GM12872 (cell line): ENCODE results near the gene TMC5.

Experiments
- TF ChIP-seq, protein P1 (sequence below): IDR thresholded peaks from 3 replicates; pipeline ENCODE4 v1.5.1; 2011; ENCODE audit warnings: low read depth, mild to moderate bottlenecking, low read length, moderate library complexity; ENCODE audit not compliant: insufficient read depth

TMC5 gene, protein sequence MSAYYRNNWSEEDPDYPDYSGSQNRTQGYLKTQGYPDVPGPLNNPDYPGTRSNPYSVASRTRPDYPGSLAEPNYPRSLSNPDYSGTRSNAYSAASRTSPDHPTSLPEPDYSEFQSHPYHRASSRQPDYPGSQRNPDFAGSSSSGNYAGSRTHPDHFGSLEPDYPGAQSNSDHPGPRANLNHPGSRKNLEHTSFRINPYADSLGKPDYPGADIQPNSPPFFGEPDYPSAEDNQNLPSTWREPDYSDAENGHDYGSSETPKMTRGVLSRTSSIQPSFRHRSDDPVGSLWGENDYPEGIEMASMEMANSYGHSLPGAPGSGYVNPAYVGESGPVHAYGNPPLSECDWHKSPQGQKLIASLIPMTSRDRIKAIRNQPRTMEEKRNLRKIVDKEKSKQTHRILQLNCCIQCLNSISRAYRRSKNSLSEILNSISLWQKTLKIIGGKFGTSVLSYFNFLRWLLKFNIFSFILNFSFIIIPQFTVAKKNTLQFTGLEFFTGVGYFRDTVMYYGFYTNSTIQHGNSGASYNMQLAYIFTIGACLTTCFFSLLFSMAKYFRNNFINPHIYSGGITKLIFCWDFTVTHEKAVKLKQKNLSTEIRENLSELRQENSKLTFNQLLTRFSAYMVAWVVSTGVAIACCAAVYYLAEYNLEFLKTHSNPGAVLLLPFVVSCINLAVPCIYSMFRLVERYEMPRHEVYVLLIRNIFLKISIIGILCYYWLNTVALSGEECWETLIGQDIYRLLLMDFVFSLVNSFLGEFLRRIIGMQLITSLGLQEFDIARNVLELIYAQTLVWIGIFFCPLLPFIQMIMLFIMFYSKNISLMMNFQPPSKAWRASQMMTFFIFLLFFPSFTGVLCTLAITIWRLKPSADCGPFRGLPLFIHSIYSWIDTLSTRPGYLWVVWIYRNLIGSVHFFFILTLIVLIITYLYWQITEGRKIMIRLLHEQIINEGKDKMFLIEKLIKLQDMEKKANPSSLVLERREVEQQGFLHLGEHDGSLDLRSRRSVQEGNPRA

DNA sequence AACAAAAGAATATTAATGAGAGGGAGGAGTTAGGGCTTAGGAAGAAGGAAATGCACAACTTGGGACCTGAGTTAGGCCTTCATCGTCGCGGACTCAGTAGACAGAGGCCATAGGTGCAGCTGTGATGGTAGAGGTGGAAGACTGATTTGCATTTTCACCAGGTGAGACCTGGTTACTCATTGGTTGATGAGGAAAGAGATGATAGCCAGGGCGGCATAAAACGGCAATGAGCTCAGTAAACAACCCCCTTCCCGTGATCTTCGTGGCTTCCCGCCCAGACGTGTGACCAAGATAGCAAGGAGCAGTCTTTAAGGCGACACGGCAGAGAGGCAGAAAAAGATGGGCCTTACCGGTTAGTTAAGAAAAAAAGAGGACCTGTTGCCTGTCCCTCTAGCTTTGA lies at the start of gene TMC5:
Gene TMC5, plus strand, starts transcription at position 244 of the 400 bp plus-strand sequence. CDS start 22,156 bp downstream, outside the sequence.
- TF ChIP-seq, protein P1, sequence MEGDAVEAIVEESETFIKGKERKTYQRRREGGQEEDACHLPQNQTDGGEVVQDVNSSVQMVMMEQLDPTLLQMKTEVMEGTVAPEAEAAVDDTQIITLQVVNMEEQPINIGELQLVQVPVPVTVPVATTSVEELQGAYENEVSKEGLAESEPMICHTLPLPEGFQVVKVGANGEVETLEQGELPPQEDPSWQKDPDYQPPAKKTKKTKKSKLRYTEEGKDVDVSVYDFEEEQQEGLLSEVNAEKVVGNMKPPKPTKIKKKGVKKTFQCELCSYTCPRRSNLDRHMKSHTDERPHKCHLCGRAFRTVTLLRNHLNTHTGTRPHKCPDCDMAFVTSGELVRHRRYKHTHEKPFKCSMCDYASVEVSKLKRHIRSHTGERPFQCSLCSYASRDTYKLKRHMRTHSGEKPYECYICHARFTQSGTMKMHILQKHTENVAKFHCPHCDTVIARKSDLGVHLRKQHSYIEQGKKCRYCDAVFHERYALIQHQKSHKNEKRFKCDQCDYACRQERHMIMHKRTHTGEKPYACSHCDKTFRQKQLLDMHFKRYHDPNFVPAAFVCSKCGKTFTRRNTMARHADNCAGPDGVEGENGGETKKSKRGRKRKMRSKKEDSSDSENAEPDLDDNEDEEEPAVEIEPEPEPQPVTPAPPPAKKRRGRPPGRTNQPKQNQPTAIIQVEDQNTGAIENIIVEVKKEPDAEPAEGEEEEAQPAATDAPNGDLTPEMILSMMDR, result no peak

DNA sequence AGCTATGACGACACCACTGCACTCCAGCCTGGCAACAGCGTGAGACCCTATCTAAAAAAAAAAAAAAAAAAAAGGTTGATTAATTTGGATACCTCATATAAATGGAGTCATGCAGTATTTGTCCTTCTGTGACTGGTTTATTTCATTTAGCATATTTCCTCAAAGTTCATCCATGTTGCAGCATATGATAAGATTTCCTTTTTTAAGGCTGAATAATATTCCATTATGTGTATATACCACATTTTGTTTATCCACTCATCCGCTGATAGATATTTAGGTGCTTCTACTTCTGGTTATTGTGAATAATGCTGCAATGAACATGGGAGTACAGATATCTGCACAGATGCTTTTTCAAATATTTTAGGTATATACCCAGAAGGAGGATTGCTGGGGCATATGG lies 43.3 kb upstream of the TMC5 start:
- TF ChIP-seq, protein P1, result no peak

DNA sequence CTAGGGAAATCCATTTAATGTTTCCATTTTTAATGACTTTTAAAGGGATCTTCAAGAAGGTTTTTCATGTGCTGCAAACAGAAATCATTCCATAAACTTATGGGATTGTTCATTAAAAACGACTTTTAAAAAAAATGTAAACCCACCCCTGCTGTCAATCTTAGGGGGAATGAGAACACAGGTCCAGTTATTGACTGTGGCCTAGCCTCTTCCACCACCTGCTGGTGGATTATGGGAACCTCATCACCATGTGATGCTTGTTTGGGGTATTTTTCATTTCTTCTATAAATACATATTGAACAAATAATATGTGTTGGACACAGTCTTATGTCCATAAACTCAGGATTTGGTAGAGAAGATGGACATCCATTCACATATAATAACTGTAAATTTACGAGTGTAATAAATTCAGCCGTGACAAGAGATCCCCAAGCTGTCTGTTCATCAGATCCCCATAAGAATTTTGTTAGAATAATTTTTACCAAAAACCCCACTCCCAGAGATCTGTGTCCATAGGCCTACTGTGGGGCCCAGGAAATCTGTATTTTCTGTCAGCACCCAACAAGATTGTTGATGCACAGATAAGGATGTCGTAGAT lies 42.0 kb upstream of the TMC5 start:
- TF ChIP-seq, protein P1, result peak; percentile 72

DNA sequence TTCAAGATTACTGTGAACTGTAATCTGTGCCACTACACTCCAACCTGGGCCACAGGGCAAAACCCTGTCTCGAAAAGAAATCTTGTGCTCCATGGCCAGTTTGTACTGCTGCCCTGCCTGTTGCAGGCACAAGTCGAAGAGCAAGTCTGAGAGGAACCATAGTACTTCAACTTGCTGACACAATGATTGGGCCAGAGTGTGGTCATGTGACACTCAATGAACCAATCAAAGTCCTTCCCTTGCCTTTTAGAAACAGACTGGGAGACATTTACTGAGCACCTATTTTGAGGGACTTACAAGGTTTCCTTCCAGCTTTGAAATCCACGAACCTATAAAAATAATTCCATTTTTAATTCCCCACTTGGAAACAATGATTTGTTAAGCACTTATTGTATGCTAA lies 39.8 kb upstream of the TMC5 start:
- TF ChIP-seq, protein P1, result no peak

DNA sequence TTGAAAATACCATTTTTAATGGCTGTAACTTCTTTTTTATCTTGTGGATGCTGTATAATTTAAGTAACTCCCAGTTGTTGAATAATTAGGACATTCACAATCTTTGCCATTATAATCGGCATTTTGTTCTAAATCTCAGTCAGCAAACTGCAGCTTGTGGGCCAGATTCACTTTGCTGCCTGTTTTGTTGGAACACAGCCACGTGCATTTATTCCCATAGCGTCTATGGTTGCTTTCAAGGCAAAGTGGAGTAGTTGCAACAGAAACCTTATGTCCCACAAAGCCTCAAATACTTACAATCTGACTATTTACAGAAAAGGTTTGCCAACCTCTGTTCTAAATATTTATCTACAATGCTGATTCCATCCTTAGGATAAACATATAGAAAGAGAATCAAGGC lies 39.2 kb upstream of the TMC5 start:
- TF ChIP-seq, protein P1, result no peak

DNA sequence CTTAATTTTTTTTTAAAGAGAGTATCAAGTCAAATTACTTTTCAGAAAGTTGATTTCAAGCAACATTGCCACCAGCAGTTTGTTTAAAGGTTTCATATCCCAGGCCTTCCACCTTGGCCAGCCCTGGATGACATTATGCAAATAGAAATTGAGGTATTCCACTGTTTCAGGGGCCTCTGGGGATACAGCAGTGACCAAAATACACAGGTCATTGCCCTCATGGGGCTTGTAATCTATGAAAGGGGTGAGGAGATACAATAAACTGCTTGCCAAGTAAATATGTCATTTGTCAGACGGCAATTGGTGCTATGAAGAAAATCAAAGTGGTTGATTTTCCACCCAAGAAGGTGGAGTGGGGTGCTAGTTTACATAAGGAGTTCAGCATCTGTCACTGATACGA lies 37.8 kb upstream of the TMC5 start:
- TF ChIP-seq, protein P1, result no peak

DNA sequence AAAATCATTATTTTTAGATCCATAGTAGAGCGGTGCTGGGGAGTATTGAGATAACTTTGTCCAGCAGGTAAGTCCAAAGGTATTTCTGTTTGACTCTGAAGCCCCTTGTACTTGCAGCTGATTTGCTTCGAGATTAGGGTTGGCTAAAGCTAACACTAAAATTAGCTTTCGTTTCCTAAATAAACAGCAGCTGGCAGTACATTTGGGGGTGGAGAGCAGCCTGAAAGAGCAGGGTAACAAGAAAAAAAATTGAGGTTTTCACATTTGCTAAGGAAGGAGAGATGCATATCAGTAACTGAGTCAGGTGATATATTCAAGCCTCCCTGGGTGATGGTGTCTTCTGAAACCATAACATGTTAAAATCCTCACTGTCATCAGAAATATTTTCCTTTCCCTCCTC lies 37.4 kb upstream of the TMC5 start:
- TF ChIP-seq, protein P1, result no peak
